HL-60 (cell line): ENCODE measurements around the gene PROK1.

ENCODE experiments used
- TF ChIP-seq, protein P1 (sequence below): IDR thresholded peaks from one replicate; pipeline ENCODE4 v1.5.1; 2011; ENCODE audit warnings: low read length, control low read depth, inconsistent platforms; ENCODE audit not compliant: insufficient read depth
- TF ChIP-seq, protein P2 (sequence below): IDR thresholded peaks from 2 replicates; pipeline ENCODE4 v1.6.1; 2012; ENCODE audit warnings: low read depth; ENCODE audit not compliant: insufficient replicate concordance

DNA sequence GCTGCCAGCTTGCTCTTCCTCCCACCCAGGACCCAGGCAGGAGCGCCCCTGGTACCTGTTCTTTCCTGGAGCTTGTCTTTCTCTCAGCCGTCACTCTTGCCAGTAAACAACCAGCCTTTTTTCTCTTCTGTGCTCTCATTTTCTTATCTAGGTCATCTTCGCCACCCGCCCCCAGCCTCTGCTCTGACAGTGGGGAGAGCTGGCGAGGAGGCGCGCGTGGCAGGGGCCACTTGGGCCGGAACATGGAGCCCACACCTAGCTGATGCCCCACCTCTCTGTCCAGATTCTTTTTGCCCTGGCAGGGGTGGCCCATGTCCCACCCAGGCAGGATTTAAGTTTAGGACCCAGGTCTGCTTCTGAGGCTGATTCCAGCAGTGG, 32.3 kb downstream of the PROK1 start:
- TF ChIP-seq, protein P1, sequence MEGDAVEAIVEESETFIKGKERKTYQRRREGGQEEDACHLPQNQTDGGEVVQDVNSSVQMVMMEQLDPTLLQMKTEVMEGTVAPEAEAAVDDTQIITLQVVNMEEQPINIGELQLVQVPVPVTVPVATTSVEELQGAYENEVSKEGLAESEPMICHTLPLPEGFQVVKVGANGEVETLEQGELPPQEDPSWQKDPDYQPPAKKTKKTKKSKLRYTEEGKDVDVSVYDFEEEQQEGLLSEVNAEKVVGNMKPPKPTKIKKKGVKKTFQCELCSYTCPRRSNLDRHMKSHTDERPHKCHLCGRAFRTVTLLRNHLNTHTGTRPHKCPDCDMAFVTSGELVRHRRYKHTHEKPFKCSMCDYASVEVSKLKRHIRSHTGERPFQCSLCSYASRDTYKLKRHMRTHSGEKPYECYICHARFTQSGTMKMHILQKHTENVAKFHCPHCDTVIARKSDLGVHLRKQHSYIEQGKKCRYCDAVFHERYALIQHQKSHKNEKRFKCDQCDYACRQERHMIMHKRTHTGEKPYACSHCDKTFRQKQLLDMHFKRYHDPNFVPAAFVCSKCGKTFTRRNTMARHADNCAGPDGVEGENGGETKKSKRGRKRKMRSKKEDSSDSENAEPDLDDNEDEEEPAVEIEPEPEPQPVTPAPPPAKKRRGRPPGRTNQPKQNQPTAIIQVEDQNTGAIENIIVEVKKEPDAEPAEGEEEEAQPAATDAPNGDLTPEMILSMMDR: no peak
- TF ChIP-seq, protein P2, sequence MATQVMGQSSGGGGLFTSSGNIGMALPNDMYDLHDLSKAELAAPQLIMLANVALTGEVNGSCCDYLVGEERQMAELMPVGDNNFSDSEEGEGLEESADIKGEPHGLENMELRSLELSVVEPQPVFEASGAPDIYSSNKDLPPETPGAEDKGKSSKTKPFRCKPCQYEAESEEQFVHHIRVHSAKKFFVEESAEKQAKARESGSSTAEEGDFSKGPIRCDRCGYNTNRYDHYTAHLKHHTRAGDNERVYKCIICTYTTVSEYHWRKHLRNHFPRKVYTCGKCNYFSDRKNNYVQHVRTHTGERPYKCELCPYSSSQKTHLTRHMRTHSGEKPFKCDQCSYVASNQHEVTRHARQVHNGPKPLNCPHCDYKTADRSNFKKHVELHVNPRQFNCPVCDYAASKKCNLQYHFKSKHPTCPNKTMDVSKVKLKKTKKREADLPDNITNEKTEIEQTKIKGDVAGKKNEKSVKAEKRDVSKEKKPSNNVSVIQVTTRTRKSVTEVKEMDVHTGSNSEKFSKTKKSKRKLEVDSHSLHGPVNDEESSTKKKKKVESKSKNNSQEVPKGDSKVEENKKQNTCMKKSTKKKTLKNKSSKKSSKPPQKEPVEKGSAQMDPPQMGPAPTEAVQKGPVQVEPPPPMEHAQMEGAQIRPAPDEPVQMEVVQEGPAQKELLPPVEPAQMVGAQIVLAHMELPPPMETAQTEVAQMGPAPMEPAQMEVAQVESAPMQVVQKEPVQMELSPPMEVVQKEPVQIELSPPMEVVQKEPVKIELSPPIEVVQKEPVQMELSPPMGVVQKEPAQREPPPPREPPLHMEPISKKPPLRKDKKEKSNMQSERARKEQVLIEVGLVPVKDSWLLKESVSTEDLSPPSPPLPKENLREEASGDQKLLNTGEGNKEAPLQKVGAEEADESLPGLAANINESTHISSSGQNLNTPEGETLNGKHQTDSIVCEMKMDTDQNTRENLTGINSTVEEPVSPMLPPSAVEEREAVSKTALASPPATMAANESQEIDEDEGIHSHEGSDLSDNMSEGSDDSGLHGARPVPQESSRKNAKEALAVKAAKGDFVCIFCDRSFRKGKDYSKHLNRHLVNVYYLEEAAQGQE: no peak
